ENCODE data around the gene SH3BGR.

DNA sequence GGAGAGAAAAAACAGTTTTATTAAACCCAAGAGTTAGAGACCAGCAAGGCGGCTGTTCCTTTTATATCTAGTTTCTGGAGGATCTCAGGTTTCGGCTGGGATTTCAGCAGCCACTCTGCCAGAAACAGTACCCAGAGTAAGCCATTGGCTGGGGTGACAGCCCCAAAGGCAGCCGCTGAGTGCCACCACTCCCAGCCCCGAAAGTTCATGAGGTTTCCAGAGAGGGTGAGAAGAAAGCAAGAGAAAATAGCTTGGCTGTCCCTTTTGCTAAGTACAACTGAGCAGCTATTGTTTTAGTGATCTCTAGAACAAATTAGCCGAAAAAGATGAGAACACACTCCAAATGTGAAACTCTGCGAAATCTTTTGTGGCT, 1.2 kb downstream of the SH3BGR start:
- TF ChIP-seq, protein P1, sequence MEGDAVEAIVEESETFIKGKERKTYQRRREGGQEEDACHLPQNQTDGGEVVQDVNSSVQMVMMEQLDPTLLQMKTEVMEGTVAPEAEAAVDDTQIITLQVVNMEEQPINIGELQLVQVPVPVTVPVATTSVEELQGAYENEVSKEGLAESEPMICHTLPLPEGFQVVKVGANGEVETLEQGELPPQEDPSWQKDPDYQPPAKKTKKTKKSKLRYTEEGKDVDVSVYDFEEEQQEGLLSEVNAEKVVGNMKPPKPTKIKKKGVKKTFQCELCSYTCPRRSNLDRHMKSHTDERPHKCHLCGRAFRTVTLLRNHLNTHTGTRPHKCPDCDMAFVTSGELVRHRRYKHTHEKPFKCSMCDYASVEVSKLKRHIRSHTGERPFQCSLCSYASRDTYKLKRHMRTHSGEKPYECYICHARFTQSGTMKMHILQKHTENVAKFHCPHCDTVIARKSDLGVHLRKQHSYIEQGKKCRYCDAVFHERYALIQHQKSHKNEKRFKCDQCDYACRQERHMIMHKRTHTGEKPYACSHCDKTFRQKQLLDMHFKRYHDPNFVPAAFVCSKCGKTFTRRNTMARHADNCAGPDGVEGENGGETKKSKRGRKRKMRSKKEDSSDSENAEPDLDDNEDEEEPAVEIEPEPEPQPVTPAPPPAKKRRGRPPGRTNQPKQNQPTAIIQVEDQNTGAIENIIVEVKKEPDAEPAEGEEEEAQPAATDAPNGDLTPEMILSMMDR (IDR thresholded peaks at IDR 0.05; ENCODE audit: insufficient read depth, low read length), result no peak
- TF ChIP-seq POLR2AphosphoS5 (IDR thresholded peaks at IDR 0.05; ENCODE audit: low read depth), result no peak
- TF ChIP-seq, protein P2, sequence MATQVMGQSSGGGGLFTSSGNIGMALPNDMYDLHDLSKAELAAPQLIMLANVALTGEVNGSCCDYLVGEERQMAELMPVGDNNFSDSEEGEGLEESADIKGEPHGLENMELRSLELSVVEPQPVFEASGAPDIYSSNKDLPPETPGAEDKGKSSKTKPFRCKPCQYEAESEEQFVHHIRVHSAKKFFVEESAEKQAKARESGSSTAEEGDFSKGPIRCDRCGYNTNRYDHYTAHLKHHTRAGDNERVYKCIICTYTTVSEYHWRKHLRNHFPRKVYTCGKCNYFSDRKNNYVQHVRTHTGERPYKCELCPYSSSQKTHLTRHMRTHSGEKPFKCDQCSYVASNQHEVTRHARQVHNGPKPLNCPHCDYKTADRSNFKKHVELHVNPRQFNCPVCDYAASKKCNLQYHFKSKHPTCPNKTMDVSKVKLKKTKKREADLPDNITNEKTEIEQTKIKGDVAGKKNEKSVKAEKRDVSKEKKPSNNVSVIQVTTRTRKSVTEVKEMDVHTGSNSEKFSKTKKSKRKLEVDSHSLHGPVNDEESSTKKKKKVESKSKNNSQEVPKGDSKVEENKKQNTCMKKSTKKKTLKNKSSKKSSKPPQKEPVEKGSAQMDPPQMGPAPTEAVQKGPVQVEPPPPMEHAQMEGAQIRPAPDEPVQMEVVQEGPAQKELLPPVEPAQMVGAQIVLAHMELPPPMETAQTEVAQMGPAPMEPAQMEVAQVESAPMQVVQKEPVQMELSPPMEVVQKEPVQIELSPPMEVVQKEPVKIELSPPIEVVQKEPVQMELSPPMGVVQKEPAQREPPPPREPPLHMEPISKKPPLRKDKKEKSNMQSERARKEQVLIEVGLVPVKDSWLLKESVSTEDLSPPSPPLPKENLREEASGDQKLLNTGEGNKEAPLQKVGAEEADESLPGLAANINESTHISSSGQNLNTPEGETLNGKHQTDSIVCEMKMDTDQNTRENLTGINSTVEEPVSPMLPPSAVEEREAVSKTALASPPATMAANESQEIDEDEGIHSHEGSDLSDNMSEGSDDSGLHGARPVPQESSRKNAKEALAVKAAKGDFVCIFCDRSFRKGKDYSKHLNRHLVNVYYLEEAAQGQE (IDR thresholded peaks at IDR 0.05; ENCODE audit: insufficient replicate concordance, low read depth), result no peak
- TF ChIP-seq GABPA (IDR thresholded peaks at IDR 0.05; ENCODE audit: low read depth), result no peak

Measured in HL-60 (cell line).